DND-41 (cell line): ENCODE measurements around the gene OR5K3.

Experiments
- ATAC-seq: fragments of 200-7000 bp; cut with Tn5 transposase; 3 replicates; pipeline ENCODE4 v1.9.1; 2021; ENCODE audit warnings: low read depth; ENCODE audit not compliant: insufficient read depth
- DNase-seq: peaks from one replicate; pipeline ENCODE4 v3.0.0-alpha.2; 2020
- H2AFZ ChIP-seq: 2 replicates; pipeline ENCODE4 v1.6.0; 2012; ENCODE audit warnings: low read depth, low read length
- H3K27ac ChIP-seq: 2 replicates; pipeline ENCODE4 v1.5.1; 2012; ENCODE audit warnings: low read length, inconsistent platforms
- H3K27me3 ChIP-seq: fragments of 200-600 bp; sonication (generic); 2 replicates; pipeline ENCODE4 v1.6.0; 2012; ENCODE audit warnings: low read length, mild to moderate bottlenecking, inconsistent platforms; ENCODE audit not compliant: insufficient read depth, poor library complexity
- H3K36me3 ChIP-seq: 2 replicates; pipeline ENCODE4 v1.5.1; 2012; ENCODE audit warnings: low read length, inconsistent platforms; ENCODE audit not compliant: insufficient read depth
- H3K4me1 ChIP-seq: 2 replicates; pipeline ENCODE4 v1.5.1; 2012; ENCODE audit warnings: mild to moderate bottlenecking, low read length; ENCODE audit not compliant: insufficient read depth
- H3K4me2 ChIP-seq: 2 replicates; pipeline ENCODE4 v1.6.0; 2012; ENCODE audit warnings: mild to moderate bottlenecking, moderate library complexity, low read length, inconsistent platforms; ENCODE audit not compliant: insufficient read depth
- H3K4me3 ChIP-seq, 2 experiments: fragments of 200-600 bp in 1 of 2; shearing (Covaris generic) in 1 of 2; 2 replicates each; pipeline ENCODE4 v1.5.1; 2012 to 2016; ENCODE audit warnings: inconsistent platforms in 2 of 2, low read length in 2 of 2, mild to moderate bottlenecking in 2 of 2, low read depth in 1 of 2, moderate library complexity in 1 of 2
- H3K79me2 ChIP-seq: 2 replicates; pipeline ENCODE4 v1.6.0; 2012; ENCODE audit warnings: low read length, inconsistent platforms; ENCODE audit not compliant: insufficient read depth
- H3K9ac ChIP-seq: 2 replicates; pipeline ENCODE4 v1.6.0; 2012; ENCODE audit warnings: low read depth, mild to moderate bottlenecking, inconsistent platforms, low read length, moderate library complexity
- H3K9me3 ChIP-seq: 2 replicates; pipeline ENCODE4 v1.5.1; 2012; ENCODE audit warnings: low read length, moderate library complexity, mild to moderate bottlenecking, inconsistent platforms; ENCODE audit not compliant: insufficient read depth, severe bottlenecking
- H4K20me1 ChIP-seq: 2 replicates; pipeline ENCODE4 v1.6.0; 2012; ENCODE audit warnings: low read length; ENCODE audit not compliant: insufficient read depth
- EZH2 ChIP-seq: IDR thresholded peaks from 3 replicates; pipeline ENCODE4 v1.6.1; 2012; ENCODE audit warnings: borderline replicate concordance, low read depth, mild to moderate bottlenecking, moderate library complexity, low read length, inconsistent platforms; ENCODE audit not compliant: severe bottlenecking
- TF ChIP-seq, protein P1 (sequence below): IDR thresholded peaks from 2 replicates; pipeline ENCODE4 v1.5.1; 2012; ENCODE audit warnings: borderline replicate concordance, low read length, moderate library complexity, mild to moderate bottlenecking; ENCODE audit not compliant: poor library complexity, severe bottlenecking; ENCODE audit errors: extremely low read depth

OR5K3 gene

GRCh38 chr3:98398513-98398912 lies 8.0 kb downstream of the OR5K3 start:
- H3K9ac ChIP-seq: no peak overlapping the region
- H3K9me3 ChIP-seq: no peaks in the 10 kb centered on the region
- no peak for TF ChIP-seq EZH2
- TF ChIP-seq, protein P1, sequence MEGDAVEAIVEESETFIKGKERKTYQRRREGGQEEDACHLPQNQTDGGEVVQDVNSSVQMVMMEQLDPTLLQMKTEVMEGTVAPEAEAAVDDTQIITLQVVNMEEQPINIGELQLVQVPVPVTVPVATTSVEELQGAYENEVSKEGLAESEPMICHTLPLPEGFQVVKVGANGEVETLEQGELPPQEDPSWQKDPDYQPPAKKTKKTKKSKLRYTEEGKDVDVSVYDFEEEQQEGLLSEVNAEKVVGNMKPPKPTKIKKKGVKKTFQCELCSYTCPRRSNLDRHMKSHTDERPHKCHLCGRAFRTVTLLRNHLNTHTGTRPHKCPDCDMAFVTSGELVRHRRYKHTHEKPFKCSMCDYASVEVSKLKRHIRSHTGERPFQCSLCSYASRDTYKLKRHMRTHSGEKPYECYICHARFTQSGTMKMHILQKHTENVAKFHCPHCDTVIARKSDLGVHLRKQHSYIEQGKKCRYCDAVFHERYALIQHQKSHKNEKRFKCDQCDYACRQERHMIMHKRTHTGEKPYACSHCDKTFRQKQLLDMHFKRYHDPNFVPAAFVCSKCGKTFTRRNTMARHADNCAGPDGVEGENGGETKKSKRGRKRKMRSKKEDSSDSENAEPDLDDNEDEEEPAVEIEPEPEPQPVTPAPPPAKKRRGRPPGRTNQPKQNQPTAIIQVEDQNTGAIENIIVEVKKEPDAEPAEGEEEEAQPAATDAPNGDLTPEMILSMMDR: no peak
- no peak for ATAC-seq
- no peaks in the 10 kb centered on the region for H3K4me1 ChIP-seq
- H4K20me1 ChIP-seq: no peaks in the 10 kb centered on the region
- no peaks in the 10 kb centered on the region for H3K36me3 ChIP-seq
- no peaks in the 10 kb centered on the region for H3K27me3 ChIP-seq
- H2AFZ ChIP-seq: no peak overlapping the region
- no peak for DNase-seq
- H3K79me2 ChIP-seq: no peaks in the 10 kb centered on the region
- no peak overlapping the region for H3K4me2 ChIP-seq
- H3K4me3 ChIP-seq: no peak overlapping the region
- H3K27ac ChIP-seq: no peak overlapping the region

- Histone ChIP-seq H3K4me3 (no peak overlapping the region), H3K79me2 (no peaks in the 10 kb centered on the region), H3K36me3 (no peaks in the 10 kb centered on the region), H3K27ac (no peak overlapping the region), H3K9ac (no peak overlapping the region), H3K4me1 (no peaks in the 10 kb centered on the region), H3K27me3 (no peaks in the 10 kb centered on the region), H3K4me2 (no peak overlapping the region), H3K9me3 (no peaks in the 10 kb centered on the region), H2AFZ (no peak overlapping the region), H4K20me1 (no peaks in the 10 kb centered on the region)
- ATAC-seq (no peak; the same call in 2 of the 3 replicates), DNase-seq (no peak)
- no peak for TF ChIP-seq EZH2
- TF ChIP-seq, protein P1: no peak
Observed at GRCh38 chr3:98402507-98402906, 12.0 kb downstream of the OR5K3 start.

DNA sequence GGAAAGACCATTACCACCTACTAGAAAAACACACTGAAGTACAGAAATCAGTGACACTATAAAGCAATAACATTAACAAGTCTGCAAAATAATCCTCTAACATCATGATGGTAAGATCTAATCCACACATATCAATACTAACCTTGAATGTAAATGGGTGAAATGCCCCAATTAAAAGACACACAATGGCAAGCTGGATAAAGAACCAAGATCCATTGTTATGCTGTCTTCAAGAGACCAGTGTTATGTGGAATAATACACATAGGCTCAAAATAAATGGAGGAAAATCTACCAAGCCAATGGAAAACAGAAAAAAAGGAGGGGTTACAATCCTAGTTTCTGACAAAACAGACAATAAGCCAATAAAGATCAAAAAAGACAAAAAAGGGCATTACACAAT lies 13.5 kb downstream of the OR5K3 start:
- H3K4me2 ChIP-seq: no peak overlapping the region
- H2AFZ ChIP-seq: no peak overlapping the region
- DNase-seq: no peak
- H3K9ac ChIP-seq: no peak overlapping the region
- no peak overlapping the region for H3K27ac ChIP-seq
- TF ChIP-seq, protein P1: no peak
- TF ChIP-seq EZH2: no peak
- H3K9me3 ChIP-seq: no peaks in the 10 kb centered on the region
- H3K27me3 ChIP-seq: no peaks in the 10 kb centered on the region
- no peaks in the 10 kb centered on the region for H3K4me1 ChIP-seq
- no peak for ATAC-seq
- H4K20me1 ChIP-seq: no peaks in the 10 kb centered on the region
- H3K4me3 ChIP-seq: no peak overlapping the region
- no peaks in the 10 kb centered on the region for H3K79me2 ChIP-seq
- H3K36me3 ChIP-seq: no peaks in the 10 kb centered on the region

DNA sequence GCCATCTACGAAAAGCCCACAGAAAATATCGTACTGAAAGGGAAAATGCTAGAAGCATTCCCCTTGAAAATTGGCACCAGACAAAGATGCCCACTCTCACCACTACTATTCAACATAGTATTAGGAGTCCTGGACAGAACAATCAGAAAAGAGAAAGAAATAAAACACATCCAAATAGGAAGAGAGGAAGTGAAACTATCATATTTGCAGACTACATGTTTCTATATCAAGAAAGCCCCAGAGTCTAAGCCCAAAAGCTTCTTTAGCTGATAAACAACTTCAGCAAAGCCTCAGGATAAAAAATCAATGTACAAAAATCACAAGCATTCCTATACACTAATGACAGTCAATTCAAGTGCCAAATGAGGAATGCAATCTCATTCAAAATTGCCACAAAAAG lies 15.6 kb downstream of the OR5K3 start:
- no peak overlapping the region for H3K27ac ChIP-seq
- DNase-seq (no peak), ATAC-seq (no peak)
- H3K4me3 ChIP-seq: no peak overlapping the region
- no peaks in the 10 kb centered on the region for H3K36me3 ChIP-seq
- H2AFZ ChIP-seq: no peak overlapping the region
- H3K27me3 ChIP-seq: no peaks in the 10 kb centered on the region
- no peak overlapping the region for H3K4me2 ChIP-seq
- no peak overlapping the region for H3K9ac ChIP-seq
- H3K4me1 ChIP-seq: no peaks in the 10 kb centered on the region
- H3K79me2 ChIP-seq: no peaks in the 10 kb centered on the region
- no peaks in the 10 kb centered on the region for H4K20me1 ChIP-seq
- no peaks in the 10 kb centered on the region for H3K9me3 ChIP-seq
- no peak for TF ChIP-seq EZH2
- TF ChIP-seq, protein P1: no peak
